ENCODE measurements around the gene CAPNS2.

CAPNS2 gene

GRCh38 chr16:55569025-55569424 lies 2.5 kb downstream of the CAPNS2 start:
- peaks cover 25% of the 10 kb centered on the region for H3K4me1 ChIP-seq (ENCODE audit: low read length)
- H3K9ac ChIP-seq (ENCODE audit: low read length): no peak overlapping the region
- no peaks in the 10 kb centered on the region for H3K27me3 ChIP-seq (replicated peaks; ENCODE audit: insufficient read depth, low read length)
- DNase-seq: no peak
- H3K9me2 ChIP-seq (replicated peaks; ENCODE audit: insufficient read depth, low read length): no peaks in the 10 kb centered on the region
- H2AFZ ChIP-seq (ENCODE audit: low read length): no peak overlapping the region
- no peaks in the 10 kb centered on the region for H3K9me3 ChIP-seq (replicated peaks; ENCODE audit: insufficient read depth, low read length)
- no peaks in the 10 kb centered on the region for H3K79me2 ChIP-seq (ENCODE audit: low read length)
- H3K27ac ChIP-seq (ENCODE audit: low read length): no peak overlapping the region
- no peak overlapping the region for H3K4me3 ChIP-seq (ENCODE audit: low read length)
- no peak overlapping the region for H3K4me2 ChIP-seq (ENCODE audit: low read depth, low read length)
- no peak for TF ChIP-seq EZH2phosphoT487 (IDR thresholded peaks at IDR 0.05; ENCODE audit: low read length)
- H4K20me1 ChIP-seq (ENCODE audit: insufficient read depth, low read length): no peaks in the 10 kb centered on the region
- no peaks in the 10 kb centered on the region for H3F3A ChIP-seq (ENCODE audit: insufficient read depth, low read length)
- H3K36me3 ChIP-seq (replicated peaks; ENCODE audit: insufficient read depth, low read length): no peaks in the 10 kb centered on the region

DNA sequence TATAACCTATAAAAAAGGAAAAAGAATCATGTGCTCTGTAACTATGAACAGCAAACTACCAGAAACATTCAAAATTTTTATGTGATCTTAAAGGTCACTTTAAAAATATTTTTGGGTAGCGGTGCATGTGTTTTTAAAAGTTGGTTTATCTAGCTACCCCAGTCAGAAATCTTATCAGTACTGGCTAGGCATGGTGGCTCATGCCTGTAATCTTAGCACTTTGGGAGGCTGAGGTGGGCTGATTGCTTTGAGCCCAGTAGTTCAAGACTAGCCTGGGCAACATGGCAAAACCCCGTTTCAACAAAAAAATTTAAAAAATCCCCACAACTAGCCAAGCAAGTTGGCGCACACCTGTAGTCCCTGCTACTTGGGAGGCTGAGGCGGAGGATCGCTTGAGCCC lies 3.7 kb downstream of the CAPNS2 start:
- Histone ChIP-seq H3K4me3 (ENCODE audit: low read length) (no peak overlapping the region), H3K27ac (ENCODE audit: low read length) (no peak overlapping the region), H3K4me1 (ENCODE audit: low read length) (peaks cover 22% of the 10 kb centered on the region), H3K27me3 (replicated peaks; ENCODE audit: insufficient read depth, low read length) (no peaks in the 10 kb centered on the region), H3F3A (ENCODE audit: insufficient read depth, low read length) (no peaks in the 10 kb centered on the region), H2AFZ (ENCODE audit: low read length) (no peak overlapping the region), H3K9me2 (replicated peaks; ENCODE audit: insufficient read depth, low read length) (no peaks in the 10 kb centered on the region), H3K36me3 (replicated peaks; ENCODE audit: insufficient read depth, low read length) (no peaks in the 10 kb centered on the region), H3K4me2 (ENCODE audit: low read depth, low read length) (no peak overlapping the region), H3K9me3 (replicated peaks; ENCODE audit: insufficient read depth, low read length) (no peaks in the 10 kb centered on the region), H4K20me1 (ENCODE audit: insufficient read depth, low read length) (no peaks in the 10 kb centered on the region), H3K79me2 (ENCODE audit: low read length) (no peaks in the 10 kb centered on the region), H3K9ac (ENCODE audit: low read length) (no peak overlapping the region)
- DNase-seq: no peak
- no peak for TF ChIP-seq EZH2phosphoT487 (IDR thresholded peaks at IDR 0.05; ENCODE audit: low read length)
- TF ChIP-seq CTCF (IDR thresholded peaks at IDR 0.05; ENCODE audit: low read length): no peak
- no peak for TF ChIP-seq EZH2 (optimal IDR thresholded peaks at IDR 0.05; ENCODE audit: low read depth, low read length)

- no peaks in the 10 kb centered on the region for H3F3A ChIP-seq (ENCODE audit: insufficient read depth, low read length)
- no peak overlapping the region for H3K9ac ChIP-seq (ENCODE audit: low read length)
- H3K9me3 ChIP-seq (replicated peaks; ENCODE audit: insufficient read depth, low read length): no peaks in the 10 kb centered on the region
- TF ChIP-seq EZH2phosphoT487 (IDR thresholded peaks at IDR 0.05; ENCODE audit: low read length): no peak
- TF ChIP-seq EZH2 (optimal IDR thresholded peaks at IDR 0.05; ENCODE audit: low read depth, low read length): no peak
- no peak for TF ChIP-seq CTCF (IDR thresholded peaks at IDR 0.05; ENCODE audit: low read length)
- H3K27ac ChIP-seq (ENCODE audit: low read length): no peak overlapping the region
- no peaks in the 10 kb centered on the region for H3K79me2 ChIP-seq (ENCODE audit: low read length)
- no peak overlapping the region for H2AFZ ChIP-seq (ENCODE audit: low read length)
- no peaks in the 10 kb centered on the region for H3K9me2 ChIP-seq (replicated peaks; ENCODE audit: insufficient read depth, low read length)
- H3K4me3 ChIP-seq (ENCODE audit: low read length): no peak overlapping the region
- H4K20me1 ChIP-seq (ENCODE audit: insufficient read depth, low read length): no peaks in the 10 kb centered on the region
- H3K4me2 ChIP-seq (ENCODE audit: low read depth, low read length): no peak overlapping the region
- H3K4me1 ChIP-seq (ENCODE audit: low read length): peaks cover 12% of the 10 kb centered on the region; the same call in 1 of the 2 replicates
- H3K27me3 ChIP-seq (replicated peaks; ENCODE audit: insufficient read depth, low read length): no peaks in the 10 kb centered on the region
- H3K36me3 ChIP-seq (replicated peaks; ENCODE audit: insufficient read depth, low read length): no peaks in the 10 kb centered on the region
- DNase-seq: no peak
Measured at GRCh38 chr16:55571191-55571897, 4.9 kb downstream of the CAPNS2 start.

GRCh38 chr16:55572439-55572838 lies 6.0 kb downstream of the CAPNS2 start:
- Histone ChIP-seq H3K36me3 (replicated peaks; ENCODE audit: insufficient read depth, low read length) (no peaks in the 10 kb centered on the region), H3K27ac (ENCODE audit: low read length) (no peak overlapping the region), H3K27me3 (replicated peaks; ENCODE audit: insufficient read depth, low read length) (no peaks in the 10 kb centered on the region), H2AFZ (ENCODE audit: low read length) (no peak overlapping the region), H4K20me1 (ENCODE audit: insufficient read depth, low read length) (no peaks in the 10 kb centered on the region), H3K9ac (ENCODE audit: low read length) (no peak overlapping the region), H3F3A (ENCODE audit: insufficient read depth, low read length) (no peaks in the 10 kb centered on the region), H3K4me1 (ENCODE audit: low read length) (0 out of 2 replicates have a peak, but pooled peaks cover 1% of the 10 kb centered on the region), H3K4me2 (ENCODE audit: low read depth, low read length) (no peak overlapping the region), H3K4me3 (ENCODE audit: low read length) (no peak overlapping the region), H3K79me2 (ENCODE audit: low read length) (no peaks in the 10 kb centered on the region), H3K9me3 (replicated peaks; ENCODE audit: insufficient read depth, low read length) (no peaks in the 10 kb centered on the region), H3K9me2 (replicated peaks; ENCODE audit: insufficient read depth, low read length) (no peaks in the 10 kb centered on the region)
- no peak for TF ChIP-seq EZH2 (optimal IDR thresholded peaks at IDR 0.05; ENCODE audit: low read depth, low read length)
- no peak for TF ChIP-seq CTCF (IDR thresholded peaks at IDR 0.05; ENCODE audit: low read length)
- TF ChIP-seq EZH2phosphoT487 (IDR thresholded peaks at IDR 0.05; ENCODE audit: low read length): no peak
- DNase-seq: no peak
